ENCODE data around the gene AGFG1.

- TF ChIP-seq CTCF (IDR thresholded peaks at IDR 0.05) (no peak), POLR2A (IDR thresholded peaks at IDR 0.05) (no peak)
These were observed 107.8 kb downstream of the AGFG1 start for GRCh38 chr2:227579791-227580190.
